HEK293T (cell line): ENCODE results near the gene PLOD2.

Experiments used
- CTCF ChIA-PET: fragments of 350-600 bp; formaldehyde crosslinking; extraction: SDS; loops from one replicate; lab custom pipeline; 2021; ENCODE audit warnings: antibody characterized with exemption, inconsistent platforms; lab: Yijun Ruan, JAX
- POLR2A ChIA-PET: fragments of 350-600 bp; formaldehyde crosslinking; extraction: SDS; loops from one replicate; lab custom pipeline; 2020; ENCODE audit warnings: antibody characterized with exemption, inconsistent platforms; lab: Yijun Ruan, JAX
- DNase-seq: peaks from one replicate; pipeline ENCODE4 v3.0.0; 2012; ENCODE audit warnings: mixed read lengths; ENCODE audit errors: extremely low spot score
- ARNT ChIP-seq: fragments of 450-650 bp; IDR thresholded peaks from 2 replicates; pipeline ENCODE4 v1.6.1; 2017; ENCODE audit warnings: mild to moderate bottlenecking
- BHLHE40 ChIP-seq: fragments of 450-650 bp; IDR thresholded peaks from 2 replicates; pipeline ENCODE4 v1.6.1; 2016; ENCODE audit warnings: mild to moderate bottlenecking, moderate library complexity, borderline replicate concordance
- CTBP1 ChIP-seq: fragments of 450-650 bp; IDR thresholded peaks from 2 replicates; pipeline ENCODE4 v1.6.1; 2016; ENCODE audit warnings: borderline replicate concordance
- ELF4 ChIP-seq: fragments of 450-650 bp; IDR thresholded peaks from 2 replicates; pipeline ENCODE4 v1.6.1; 2017; ENCODE audit warnings: antibody characterized with exemption
- FOXA1 ChIP-seq: fragments of 450-650 bp; IDR thresholded peaks from 2 replicates; pipeline ENCODE4 v1.6.1; 2016; ENCODE audit warnings: mild to moderate bottlenecking
- FOXK2 ChIP-seq: fragments of 450-650 bp; IDR thresholded peaks from 2 replicates; pipeline ENCODE4 v1.6.1; 2016; ENCODE audit warnings: mild to moderate bottlenecking
- FOXM1 ChIP-seq: fragments of 450-650 bp; IDR thresholded peaks from 2 replicates; pipeline ENCODE4 v1.6.1; 2017; ENCODE audit warnings: mild to moderate bottlenecking, borderline replicate concordance
- HDGF ChIP-seq: fragments of 450-650 bp; IDR thresholded peaks from 2 replicates; pipeline ENCODE4 v1.6.1; 2017; ENCODE audit warnings: antibody characterized with exemption, borderline replicate concordance
- L3MBTL2 ChIP-seq: fragments of 450-650 bp; conservative IDR thresholded peaks from 2 replicates; pipeline ENCODE4 v1.6.1; 2016; ENCODE audit warnings: mild to moderate bottlenecking
- LEF1 ChIP-seq: fragments of 450-650 bp; IDR thresholded peaks from 2 replicates; pipeline ENCODE4 v1.6.1; 2017; ENCODE audit warnings: mild to moderate bottlenecking, borderline replicate concordance
- NFRKB ChIP-seq: fragments of 450-650 bp; IDR thresholded peaks from 2 replicates; pipeline ENCODE4 v1.6.1; 2016; ENCODE audit warnings: mild to moderate bottlenecking, moderate library complexity
- SP1 ChIP-seq: fragments of 450-650 bp; IDR thresholded peaks from 2 replicates; pipeline ENCODE4 v1.6.1; 2017
- SUZ12 ChIP-seq: fragments of 450-650 bp; IDR thresholded peaks from 2 replicates; pipeline ENCODE4 v1.6.1; 2016; ENCODE audit warnings: mild to moderate bottlenecking
- TARDBP ChIP-seq: fragments of 450-650 bp; IDR thresholded peaks from 2 replicates; pipeline ENCODE4 v1.6.1; 2016
- ZNF384 ChIP-seq: fragments of 450-650 bp; IDR thresholded peaks from 2 replicates; pipeline ENCODE4 v1.6.1; 2016
- TF ChIP-seq, protein P1 (sequence below): fragments of 450-650 bp; IDR thresholded peaks from 2 replicates; pipeline ENCODE4 v1.6.1; 2016

The PLOD2 gene

DNA sequence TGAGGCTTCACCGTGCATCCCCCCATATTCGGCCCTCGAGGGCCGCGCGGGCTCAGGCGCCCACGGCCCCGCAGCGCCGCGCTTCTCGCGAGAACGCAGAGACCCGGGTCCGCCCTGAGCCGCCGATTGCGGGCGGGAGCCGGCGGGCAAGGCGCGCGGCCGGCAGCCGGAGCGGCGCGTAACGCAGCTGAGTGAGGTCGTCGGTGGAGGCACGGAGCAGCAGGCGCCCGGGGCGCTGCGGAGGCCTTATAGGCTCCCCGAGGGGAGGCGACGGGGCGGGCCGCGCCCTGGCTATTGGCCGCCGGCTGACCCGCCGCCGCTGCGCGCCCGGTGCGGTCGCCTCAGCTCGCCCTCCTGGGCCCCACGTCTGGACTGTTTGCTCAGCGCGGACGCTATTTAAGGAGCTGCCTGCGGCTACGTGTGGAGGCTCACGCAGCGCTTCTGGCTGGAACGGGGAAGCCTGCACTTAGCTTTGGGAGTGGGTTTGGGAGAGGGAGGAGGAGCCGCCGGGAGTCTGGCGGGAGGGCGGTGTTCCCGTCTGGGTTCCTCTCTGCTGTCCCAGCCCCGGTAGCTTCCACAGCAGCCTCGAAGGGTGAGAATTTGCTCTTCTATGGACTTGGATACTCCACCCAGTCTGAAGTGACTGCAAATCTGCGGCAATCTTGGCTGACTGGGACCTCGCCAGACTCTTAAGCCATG, at the start of gene PLOD2:
PLOD2 (minus strand) TSS at position 221 of the 699 bp plus-strand sequence; CDS start at position 26, 195 bp downstream.
- DNase-seq: peak; percentile 74
- ChIA-PET POLR2A (interaction anchor here (0.6 to 2.1 kb wide), 13 partner anchors 8 to 166 kb away, joined by 3 to 11 read pairs (median 4); no protein-coding TSS in a partner anchor), CTCF (interaction anchor here (1.1 kb wide), 1 partner anchor 11 kb away, joined by 4 read pairs; no protein-coding TSS in a partner anchor)
- no peak for TF ChIP-seq NFRKB
- peak; percentile 19; the same call in 1 of the 2 replicates for TF ChIP-seq ARNT
- TF ChIP-seq LEF1: 0 out of 2 replicates have a peak, but pooled peaks have one; percentile 74

DNA sequence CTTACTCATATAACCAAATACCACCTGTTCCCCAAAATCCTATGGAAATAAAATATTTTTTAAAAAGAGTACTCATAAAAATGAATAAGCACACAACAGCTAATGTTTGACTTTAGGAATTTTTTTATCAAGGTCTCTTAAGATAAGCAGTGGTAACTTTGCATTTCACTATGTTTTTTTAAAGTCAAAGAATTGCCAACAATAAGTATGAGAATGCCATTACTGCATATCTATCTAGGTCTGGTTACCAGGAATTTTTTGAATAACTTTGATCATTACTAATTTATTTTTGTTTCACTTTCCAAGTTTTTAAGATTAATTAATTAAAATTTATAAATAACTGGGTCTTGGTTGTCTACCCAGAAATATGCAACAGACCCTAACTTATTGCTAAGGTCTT, 48.4 kb upstream of the PLOD2 start:
- POLR2A ChIA-PET: no interaction called here

DNA sequence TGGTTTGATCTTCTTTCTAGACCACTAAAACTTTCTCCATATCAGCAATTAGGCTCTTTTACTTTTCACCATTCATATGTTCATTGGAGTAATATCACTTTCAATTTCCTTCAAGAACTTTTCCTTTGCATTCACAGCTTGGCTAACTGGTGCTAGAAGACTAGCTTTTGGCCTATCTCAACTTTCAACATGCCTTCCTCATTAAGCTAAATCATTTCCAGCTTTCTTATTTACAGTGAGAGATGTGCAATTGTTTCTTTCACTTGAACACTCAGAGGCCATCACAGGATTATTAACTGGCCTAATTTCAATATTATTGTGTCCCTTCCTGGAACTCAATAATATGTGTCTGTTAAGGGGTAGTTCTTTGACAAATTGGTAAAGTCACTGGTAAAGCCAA, 42.8 kb upstream of the PLOD2 start:
- ChIA-PET CTCF (interaction anchor here (0.5 kb wide), 1 partner anchor 22 kb away, joined by 6 read pairs; no protein-coding TSS in a partner anchor), POLR2A (no interaction called here)
- TF ChIP-seq BHLHE40 (no peak), CTBP1 (no peak), TARDBP (no peak), ARNT (no peak), SUZ12 (no peak), L3MBTL2 (no peak), FOXA1 (no peak), NFRKB (no peak), ZNF384 (no peak), LEF1 (no peak)
- TF ChIP-seq, protein P1, sequence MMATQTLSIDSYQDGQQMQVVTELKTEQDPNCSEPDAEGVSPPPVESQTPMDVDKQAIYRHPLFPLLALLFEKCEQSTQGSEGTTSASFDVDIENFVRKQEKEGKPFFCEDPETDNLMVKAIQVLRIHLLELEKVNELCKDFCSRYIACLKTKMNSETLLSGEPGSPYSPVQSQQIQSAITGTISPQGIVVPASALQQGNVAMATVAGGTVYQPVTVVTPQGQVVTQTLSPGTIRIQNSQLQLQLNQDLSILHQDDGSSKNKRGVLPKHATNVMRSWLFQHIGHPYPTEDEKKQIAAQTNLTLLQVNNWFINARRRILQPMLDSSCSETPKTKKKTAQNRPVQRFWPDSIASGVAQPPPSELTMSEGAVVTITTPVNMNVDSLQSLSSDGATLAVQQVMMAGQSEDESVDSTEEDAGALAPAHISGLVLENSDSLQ: no peak
- no peak for DNase-seq

More for the DNA sequence above, 48.4 kb upstream of the PLOD2 start:
- TF ChIP-seq NFRKB: no peak
- TF ChIP-seq, protein P1: no peak
- TF ChIP-seq L3MBTL2: no peak
- TF ChIP-seq FOXA1: no peak
- no peak for TF ChIP-seq ARNT
- no peak for TF ChIP-seq FOXK2
- TF ChIP-seq TARDBP: no peak
- CTCF ChIA-PET: no interaction called here
- DNase-seq: no peak

DNA sequence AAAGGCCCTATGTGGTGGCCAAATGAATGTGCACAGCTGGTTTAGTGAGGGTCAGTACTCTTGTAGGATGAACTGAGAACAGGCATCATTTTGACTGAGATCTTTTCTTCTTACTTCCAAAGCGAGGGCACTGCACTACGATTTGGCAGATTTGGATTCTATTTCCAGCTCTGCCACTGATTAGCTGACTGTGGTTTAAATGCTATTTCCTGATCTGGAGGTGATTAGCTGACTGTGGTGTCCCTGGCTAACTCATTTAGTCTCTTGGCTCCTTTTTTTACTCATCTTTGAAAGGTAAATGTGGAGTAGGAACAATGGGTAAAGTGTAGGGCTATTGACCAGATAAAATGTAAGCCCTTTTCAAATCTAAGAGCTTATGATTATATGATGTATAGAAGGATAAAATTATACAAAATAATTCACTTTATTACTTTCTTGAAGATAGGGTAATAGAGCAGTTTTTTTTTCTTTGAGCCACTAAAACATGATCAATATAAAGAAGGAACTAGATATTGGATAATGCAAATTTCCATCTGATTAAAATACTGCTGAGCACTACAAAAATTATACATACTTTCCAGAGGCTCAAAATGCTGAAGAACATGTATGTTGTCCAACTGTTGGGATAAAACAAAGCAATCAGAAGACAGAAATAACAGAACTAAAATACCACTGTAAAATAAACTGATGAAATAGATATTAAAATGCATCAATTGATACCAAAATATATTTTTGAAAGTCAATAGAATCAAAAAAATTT, 39.7 kb upstream of the PLOD2 start:
- TF ChIP-seq ELF4 (no peak), TARDBP (no peak), HDGF (no peak), SUZ12 (no peak), NFRKB (no peak), FOXM1 (no peak), ARNT (no peak), SP1 (no peak), FOXK2 (no peak), ZNF384 (no peak), FOXA1 (no peak), BHLHE40 (no peak), CTBP1 (no peak), LEF1 (no peak), L3MBTL2 (no peak)
- TF ChIP-seq, protein P1: no peak
- ChIA-PET CTCF (interaction anchor here (0.7 kb wide), 2 partner anchors 28 to 377 kb away, joined by 5 to 6 read pairs; no protein-coding TSS in a partner anchor), POLR2A (no interaction called here)
- DNase-seq: no peak

DNA sequence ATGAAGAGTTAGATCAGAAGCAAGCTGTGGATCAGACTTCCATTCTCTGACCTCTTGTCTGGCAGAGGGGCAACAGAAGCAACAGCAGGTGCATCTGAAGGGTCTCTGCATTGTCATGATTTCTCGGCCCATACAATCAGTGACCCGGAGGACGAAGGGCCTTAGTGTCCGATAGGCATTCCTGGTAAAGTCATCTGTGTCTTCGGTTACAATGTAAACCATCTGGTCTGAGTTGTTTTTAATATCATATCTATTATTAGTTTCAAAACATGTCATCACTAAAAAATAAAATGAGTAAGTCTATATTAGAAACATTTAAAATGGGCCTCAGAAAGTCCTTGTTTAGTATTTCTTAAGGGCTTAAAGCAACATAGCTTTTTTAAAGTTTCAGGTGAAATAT, 38.8 kb upstream of the PLOD2 start:
- POLR2A ChIA-PET: no interaction called here
- no peak for DNase-seq
- TF ChIP-seq HDGF (no peak), SUZ12 (no peak), FOXK2 (no peak), FOXM1 (no peak), LEF1 (no peak)
- TF ChIP-seq, protein P1: no peak
- CTCF ChIA-PET: no interaction called here

DNA sequence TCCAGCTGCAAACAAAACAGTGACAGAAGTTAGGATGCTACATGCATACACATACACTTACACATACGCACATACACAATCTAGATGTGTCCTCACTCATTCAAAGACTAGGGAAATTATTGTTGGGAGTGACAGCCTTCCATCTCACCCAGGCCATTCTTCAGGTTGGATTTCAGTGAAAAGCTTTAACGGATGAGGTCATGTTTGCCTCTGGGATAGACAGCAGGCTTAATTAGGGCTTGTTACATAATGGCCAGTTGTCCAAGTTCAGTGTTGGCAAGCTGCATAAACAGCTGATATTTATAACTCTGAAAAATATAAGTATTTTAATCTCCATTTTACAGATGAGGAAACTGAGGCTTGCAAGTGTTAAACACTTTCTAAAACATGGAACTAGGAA, 35.8 kb upstream of the PLOD2 start:
- ChIA-PET CTCF (no interaction called here), POLR2A (no interaction called here)
- no peak for DNase-seq
- TF ChIP-seq L3MBTL2 (no peak), FOXK2 (no peak), CTBP1 (no peak), FOXM1 (no peak), ZNF384 (no peak), ELF4 (no peak), HDGF (no peak), BHLHE40 (no peak), NFRKB (no peak), TARDBP (no peak), SP1 (no peak)
- TF ChIP-seq, protein P1: no peak
